HEK293 (cell line): Measurements from ENCODE around the gene PEX14.

Experiments used
- HOXC10 ChIP-seq: sonication (generic); formaldehyde crosslinking; IDR thresholded peaks from 2 replicates; pipeline ENCODE4 v1.8.1; 2023; ENCODE audit warnings: mild to moderate bottlenecking, missing genetic modification reagents
- OSR2 ChIP-seq: fragments of 450-650 bp; formaldehyde crosslinking; IDR thresholded peaks from 2 replicates; pipeline ENCODE4 v1.5.1; 2016; ENCODE audit warnings: missing biosample characterization, missing genetic modification characterization
- YY1 ChIP-seq: fragments of 450-650 bp; formaldehyde crosslinking; IDR thresholded peaks from 2 replicates; pipeline ENCODE4 v1.5.1; 2018; ENCODE audit warnings: missing biosample characterization, missing genetic modification characterization
- ZBTB48 ChIP-seq: fragments of 450-650 bp; formaldehyde crosslinking; IDR thresholded peaks from 2 replicates; pipeline ENCODE4 v1.5.1; 2016; ENCODE audit warnings: missing biosample characterization, missing genetic modification characterization
- ZNF223 ChIP-seq: fragments of 450-650 bp; formaldehyde crosslinking; IDR thresholded peaks from 2 replicates; pipeline ENCODE4 v1.5.1; 2016; ENCODE audit warnings: missing biosample characterization, missing genetic modification characterization
- ZNF548 ChIP-seq: fragments of 450-650 bp; formaldehyde crosslinking; IDR thresholded peaks from 2 replicates; pipeline ENCODE4 v1.5.1; 2016; ENCODE audit warnings: missing biosample characterization, missing genetic modification characterization
- ZNF843 ChIP-seq: fragments of 450-650 bp; formaldehyde crosslinking; IDR thresholded peaks from 2 replicates; pipeline ENCODE4 v1.5.1; 2016; ENCODE audit warnings: missing biosample characterization, missing genetic modification characterization
- TF ChIP-seq, protein P1 (sequence below): fragments of 450-650 bp; formaldehyde crosslinking; IDR thresholded peaks from 2 replicates; pipeline ENCODE4 v1.5.1; 2016; ENCODE audit warnings: missing biosample characterization, missing genetic modification characterization
- TF ChIP-seq, protein P2 (sequence below): fragments of 450-650 bp; formaldehyde crosslinking; IDR thresholded peaks from 2 replicates; pipeline ENCODE4 v1.5.1; 2016; ENCODE audit warnings: missing biosample characterization, missing genetic modification characterization
- TF ChIP-seq, protein P3 (sequence below): fragments of 450-650 bp; formaldehyde crosslinking; IDR thresholded peaks from 2 replicates; pipeline ENCODE4 v1.5.1; 2016; ENCODE audit warnings: missing biosample characterization, missing genetic modification characterization
- TF ChIP-seq, protein P4 (sequence below): fragments of 450-650 bp; formaldehyde crosslinking; IDR thresholded peaks from 2 replicates; pipeline ENCODE4 v1.5.1; 2016; ENCODE audit warnings: missing biosample characterization, missing genetic modification characterization
- TF ChIP-seq, protein P5 (sequence below): fragments of 450-650 bp; formaldehyde crosslinking; IDR thresholded peaks from 2 replicates; pipeline ENCODE4 v1.5.1; 2016; ENCODE audit warnings: missing biosample characterization, missing genetic modification characterization, borderline replicate concordance

DNA sequence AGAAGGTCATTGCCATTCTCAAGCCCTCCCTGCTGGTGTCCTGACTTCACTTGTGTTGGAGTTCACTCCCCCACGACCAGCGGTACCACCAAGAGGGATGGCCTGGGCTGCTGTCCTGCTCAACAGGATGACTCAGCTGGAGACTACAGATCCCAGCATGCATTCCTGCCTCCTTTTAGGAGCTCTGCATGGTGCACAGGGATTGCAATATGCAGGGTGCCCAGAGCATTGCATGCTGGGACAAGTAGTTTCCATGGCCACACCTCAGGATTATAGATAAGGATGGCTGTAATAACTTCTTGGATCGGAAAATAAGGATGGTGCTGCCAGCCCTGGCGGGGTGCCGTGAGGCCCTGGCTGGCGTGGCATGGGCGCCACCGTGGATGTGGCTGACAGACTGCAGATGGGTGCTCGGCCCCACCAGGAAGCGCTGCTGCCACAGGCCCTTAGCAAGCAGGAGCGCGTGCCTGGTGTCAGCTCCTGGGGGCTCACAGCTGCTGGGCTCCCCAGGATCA is 171.7 kb downstream of the PEX14 start:
- TF ChIP-seq, protein P1, sequence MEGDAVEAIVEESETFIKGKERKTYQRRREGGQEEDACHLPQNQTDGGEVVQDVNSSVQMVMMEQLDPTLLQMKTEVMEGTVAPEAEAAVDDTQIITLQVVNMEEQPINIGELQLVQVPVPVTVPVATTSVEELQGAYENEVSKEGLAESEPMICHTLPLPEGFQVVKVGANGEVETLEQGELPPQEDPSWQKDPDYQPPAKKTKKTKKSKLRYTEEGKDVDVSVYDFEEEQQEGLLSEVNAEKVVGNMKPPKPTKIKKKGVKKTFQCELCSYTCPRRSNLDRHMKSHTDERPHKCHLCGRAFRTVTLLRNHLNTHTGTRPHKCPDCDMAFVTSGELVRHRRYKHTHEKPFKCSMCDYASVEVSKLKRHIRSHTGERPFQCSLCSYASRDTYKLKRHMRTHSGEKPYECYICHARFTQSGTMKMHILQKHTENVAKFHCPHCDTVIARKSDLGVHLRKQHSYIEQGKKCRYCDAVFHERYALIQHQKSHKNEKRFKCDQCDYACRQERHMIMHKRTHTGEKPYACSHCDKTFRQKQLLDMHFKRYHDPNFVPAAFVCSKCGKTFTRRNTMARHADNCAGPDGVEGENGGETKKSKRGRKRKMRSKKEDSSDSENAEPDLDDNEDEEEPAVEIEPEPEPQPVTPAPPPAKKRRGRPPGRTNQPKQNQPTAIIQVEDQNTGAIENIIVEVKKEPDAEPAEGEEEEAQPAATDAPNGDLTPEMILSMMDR (tag by site-specific recombination) = no peak
- TF ChIP-seq, protein P2, sequence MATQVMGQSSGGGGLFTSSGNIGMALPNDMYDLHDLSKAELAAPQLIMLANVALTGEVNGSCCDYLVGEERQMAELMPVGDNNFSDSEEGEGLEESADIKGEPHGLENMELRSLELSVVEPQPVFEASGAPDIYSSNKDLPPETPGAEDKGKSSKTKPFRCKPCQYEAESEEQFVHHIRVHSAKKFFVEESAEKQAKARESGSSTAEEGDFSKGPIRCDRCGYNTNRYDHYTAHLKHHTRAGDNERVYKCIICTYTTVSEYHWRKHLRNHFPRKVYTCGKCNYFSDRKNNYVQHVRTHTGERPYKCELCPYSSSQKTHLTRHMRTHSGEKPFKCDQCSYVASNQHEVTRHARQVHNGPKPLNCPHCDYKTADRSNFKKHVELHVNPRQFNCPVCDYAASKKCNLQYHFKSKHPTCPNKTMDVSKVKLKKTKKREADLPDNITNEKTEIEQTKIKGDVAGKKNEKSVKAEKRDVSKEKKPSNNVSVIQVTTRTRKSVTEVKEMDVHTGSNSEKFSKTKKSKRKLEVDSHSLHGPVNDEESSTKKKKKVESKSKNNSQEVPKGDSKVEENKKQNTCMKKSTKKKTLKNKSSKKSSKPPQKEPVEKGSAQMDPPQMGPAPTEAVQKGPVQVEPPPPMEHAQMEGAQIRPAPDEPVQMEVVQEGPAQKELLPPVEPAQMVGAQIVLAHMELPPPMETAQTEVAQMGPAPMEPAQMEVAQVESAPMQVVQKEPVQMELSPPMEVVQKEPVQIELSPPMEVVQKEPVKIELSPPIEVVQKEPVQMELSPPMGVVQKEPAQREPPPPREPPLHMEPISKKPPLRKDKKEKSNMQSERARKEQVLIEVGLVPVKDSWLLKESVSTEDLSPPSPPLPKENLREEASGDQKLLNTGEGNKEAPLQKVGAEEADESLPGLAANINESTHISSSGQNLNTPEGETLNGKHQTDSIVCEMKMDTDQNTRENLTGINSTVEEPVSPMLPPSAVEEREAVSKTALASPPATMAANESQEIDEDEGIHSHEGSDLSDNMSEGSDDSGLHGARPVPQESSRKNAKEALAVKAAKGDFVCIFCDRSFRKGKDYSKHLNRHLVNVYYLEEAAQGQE (tag by site-specific recombination) = no peak
- TF ChIP-seq YY1 (tag by site-specific recombination) (no peak), HOXC10 (CRISPR knock-in tag) (no peak), OSR2 (tag by site-specific recombination) (no peak), ZNF223 (tag by site-specific recombination) (no peak), ZNF548 (tag by site-specific recombination) (no peak), ZNF843 (no peak), ZBTB48 (tag by site-specific recombination) (no peak)
- TF ChIP-seq, protein P3, sequence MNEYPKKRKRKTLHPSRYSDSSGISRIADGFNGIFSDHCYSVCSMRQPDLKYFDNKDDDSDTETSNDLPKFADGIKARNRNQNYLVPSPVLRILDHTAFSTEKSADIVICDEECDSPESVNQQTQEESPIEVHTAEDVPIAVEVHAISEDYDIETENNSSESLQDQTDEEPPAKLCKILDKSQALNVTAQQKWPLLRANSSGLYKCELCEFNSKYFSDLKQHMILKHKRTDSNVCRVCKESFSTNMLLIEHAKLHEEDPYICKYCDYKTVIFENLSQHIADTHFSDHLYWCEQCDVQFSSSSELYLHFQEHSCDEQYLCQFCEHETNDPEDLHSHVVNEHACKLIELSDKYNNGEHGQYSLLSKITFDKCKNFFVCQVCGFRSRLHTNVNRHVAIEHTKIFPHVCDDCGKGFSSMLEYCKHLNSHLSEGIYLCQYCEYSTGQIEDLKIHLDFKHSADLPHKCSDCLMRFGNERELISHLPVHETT (tag by site-specific recombination) = no peak
- TF ChIP-seq, protein P4, sequence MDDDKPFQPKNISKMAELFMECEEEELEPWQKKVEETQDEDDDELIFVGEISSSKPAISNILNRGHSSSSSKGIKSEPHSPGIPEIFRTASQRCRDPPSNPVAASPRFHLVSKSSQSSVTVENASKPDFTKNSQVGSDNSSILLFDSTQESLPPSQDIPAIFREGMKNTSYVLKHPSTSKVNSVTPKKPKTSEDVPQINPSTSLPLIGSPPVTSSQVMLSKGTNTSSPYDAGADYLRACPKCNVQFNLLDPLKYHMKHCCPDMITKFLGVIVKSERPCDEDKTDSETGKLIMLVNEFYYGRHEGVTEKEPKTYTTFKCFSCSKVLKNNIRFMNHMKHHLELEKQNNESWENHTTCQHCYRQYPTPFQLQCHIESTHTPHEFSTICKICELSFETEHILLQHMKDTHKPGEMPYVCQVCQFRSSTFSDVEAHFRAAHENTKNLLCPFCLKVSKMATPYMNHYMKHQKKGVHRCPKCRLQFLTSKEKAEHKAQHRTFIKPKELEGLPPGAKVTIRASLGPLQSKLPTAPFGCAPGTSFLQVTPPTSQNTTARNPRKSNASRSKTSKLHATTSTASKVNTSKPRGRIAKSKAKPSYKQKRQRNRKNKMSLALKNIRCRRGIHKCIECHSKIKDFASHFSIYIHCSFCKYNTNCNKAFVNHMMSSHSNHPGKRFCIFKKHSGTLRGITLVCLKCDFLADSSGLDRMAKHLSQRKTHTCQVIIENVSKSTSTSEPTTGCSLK (tag by site-specific recombination) = no peak
- TF ChIP-seq, protein P5, sequence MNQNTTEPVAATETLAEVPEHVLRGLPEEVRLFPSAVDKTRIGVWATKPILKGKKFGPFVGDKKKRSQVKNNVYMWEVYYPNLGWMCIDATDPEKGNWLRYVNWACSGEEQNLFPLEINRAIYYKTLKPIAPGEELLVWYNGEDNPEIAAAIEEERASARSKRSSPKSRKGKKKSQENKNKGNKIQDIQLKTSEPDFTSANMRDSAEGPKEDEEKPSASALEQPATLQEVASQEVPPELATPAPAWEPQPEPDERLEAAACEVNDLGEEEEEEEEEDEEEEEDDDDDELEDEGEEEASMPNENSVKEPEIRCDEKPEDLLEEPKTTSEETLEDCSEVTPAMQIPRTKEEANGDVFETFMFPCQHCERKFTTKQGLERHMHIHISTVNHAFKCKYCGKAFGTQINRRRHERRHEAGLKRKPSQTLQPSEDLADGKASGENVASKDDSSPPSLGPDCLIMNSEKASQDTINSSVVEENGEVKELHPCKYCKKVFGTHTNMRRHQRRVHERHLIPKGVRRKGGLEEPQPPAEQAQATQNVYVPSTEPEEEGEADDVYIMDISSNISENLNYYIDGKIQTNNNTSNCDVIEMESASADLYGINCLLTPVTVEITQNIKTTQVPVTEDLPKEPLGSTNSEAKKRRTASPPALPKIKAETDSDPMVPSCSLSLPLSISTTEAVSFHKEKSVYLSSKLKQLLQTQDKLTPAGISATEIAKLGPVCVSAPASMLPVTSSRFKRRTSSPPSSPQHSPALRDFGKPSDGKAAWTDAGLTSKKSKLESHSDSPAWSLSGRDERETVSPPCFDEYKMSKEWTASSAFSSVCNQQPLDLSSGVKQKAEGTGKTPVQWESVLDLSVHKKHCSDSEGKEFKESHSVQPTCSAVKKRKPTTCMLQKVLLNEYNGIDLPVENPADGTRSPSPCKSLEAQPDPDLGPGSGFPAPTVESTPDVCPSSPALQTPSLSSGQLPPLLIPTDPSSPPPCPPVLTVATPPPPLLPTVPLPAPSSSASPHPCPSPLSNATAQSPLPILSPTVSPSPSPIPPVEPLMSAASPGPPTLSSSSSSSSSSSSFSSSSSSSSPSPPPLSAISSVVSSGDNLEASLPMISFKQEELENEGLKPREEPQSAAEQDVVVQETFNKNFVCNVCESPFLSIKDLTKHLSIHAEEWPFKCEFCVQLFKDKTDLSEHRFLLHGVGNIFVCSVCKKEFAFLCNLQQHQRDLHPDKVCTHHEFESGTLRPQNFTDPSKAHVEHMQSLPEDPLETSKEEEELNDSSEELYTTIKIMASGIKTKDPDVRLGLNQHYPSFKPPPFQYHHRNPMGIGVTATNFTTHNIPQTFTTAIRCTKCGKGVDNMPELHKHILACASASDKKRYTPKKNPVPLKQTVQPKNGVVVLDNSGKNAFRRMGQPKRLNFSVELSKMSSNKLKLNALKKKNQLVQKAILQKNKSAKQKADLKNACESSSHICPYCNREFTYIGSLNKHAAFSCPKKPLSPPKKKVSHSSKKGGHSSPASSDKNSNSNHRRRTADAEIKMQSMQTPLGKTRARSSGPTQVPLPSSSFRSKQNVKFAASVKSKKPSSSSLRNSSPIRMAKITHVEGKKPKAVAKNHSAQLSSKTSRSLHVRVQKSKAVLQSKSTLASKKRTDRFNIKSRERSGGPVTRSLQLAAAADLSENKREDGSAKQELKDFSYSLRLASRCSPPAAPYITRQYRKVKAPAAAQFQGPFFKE (tag by site-specific recombination) = no peak
